ENCODE measurements around the gene DCUN1D4.

Gene DCUN1D4

DNA sequence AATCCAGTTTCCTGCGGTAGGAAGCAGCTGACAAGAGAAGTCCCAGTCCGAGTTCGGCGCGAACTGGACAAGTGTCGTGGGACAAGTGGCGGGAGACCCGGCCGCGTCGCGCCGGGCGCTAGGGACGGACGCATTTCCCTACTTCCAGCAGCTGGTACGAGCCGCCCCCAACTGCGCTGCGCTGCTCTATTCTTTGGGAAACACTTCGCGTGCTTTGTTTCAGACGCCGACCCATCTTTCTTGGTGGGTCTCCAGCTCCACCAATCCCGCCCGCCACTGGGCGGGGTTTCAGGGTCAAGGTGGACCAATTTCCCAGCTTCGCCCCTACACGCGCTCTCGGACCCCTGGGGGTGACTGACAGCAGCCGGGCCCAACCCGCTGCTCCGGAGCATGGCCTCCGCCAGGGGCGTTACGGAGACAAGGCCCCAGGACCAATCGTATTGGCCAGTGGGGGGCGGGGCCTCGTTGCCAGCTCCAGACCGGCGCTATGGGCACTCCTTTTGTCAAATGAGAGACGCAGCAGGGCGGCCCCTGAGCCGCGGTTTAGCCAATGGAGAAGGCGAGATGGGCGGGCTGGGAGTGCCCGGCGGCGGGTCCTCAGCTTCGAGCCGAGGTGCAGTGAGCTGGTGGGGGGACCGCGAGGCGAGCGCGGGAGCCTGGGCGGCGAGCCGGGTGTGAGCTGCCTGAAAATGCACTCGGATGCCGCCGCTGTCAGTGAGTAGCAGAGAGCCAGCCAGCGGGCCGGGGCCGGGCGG is at the start of gene DCUN1D4:
DCUN1D4 (plus strand) TSS at position 600 of the 755 bp plus-strand sequence; CDS start at position 690, 90 bp downstream.
- DNase-seq (ENCODE audit: low spot score) = peak; percentile 100
- peak within 1 kb of the TSS; percentile 95 for H3K4me3 Mint-ChIP-seq
- peak within 1 kb of the TSS; percentile 98 for H3K27ac Mint-ChIP-seq
- peaks cover 16% of the 10 kb centered on the region for H3K4me1 Mint-ChIP-seq (ENCODE audit: low read depth)
- peaks cover 1% of the 10 kb centered on the region for H3K36me3 Mint-ChIP-seq (ENCODE audit: low read depth)
- H3K27me3 Mint-ChIP-seq (ENCODE audit: low read depth) = peaks cover 5% of the 10 kb centered on the region
- H3K9me3 Mint-ChIP-seq = no peaks in the 10 kb centered on the region

DNA sequence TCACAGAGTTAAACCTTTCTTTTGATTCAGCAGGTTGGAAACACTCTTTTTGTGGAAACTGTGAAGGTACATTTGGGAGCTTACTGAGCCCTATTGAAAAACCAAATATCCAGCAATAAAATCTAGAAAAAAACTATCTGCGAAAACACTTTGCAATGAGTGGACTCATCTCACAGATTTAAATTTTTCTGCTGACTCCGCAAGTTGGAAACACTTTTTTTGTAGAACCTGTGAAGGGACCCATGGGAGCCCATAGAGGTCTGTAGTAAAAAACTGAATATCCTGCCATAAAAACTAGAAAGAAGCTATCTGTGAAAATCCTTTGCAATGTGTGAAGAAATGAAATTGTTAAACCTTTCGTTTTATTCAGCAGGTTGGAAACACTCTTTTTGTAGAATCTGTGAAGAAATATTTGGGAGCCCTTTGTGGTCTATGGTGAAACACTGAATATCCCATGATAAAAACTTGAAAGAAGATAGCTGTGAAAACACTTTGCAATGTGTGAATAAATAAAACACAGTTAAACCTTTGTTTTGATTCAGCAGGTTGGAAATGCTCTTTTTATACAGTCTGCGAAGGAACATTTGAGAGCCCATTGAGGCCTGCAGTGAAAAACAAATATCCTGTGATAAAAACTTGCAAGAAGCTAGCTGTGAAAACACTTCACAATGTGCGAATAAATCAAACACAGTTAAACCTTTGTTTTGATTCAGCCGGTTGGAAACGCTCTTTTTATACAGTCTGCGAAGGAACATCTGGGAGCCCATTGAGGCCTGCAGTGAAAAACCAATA is 22.3 kb upstream of the DCUN1D4 start:
- Mint-ChIP-seq H3K27ac (no peak overlapping the region), H3K9me3 (peaks cover 26% of the 10 kb centered on the region), H3K27me3 (ENCODE audit: low read depth) (no peaks in the 10 kb centered on the region), H3K36me3 (ENCODE audit: low read depth) (no peaks in the 10 kb centered on the region), H3K4me3 (no peak overlapping the region), H3K4me1 (ENCODE audit: low read depth) (no peaks in the 10 kb centered on the region)
- DNase-seq (ENCODE audit: low spot score) = no peak

DNA sequence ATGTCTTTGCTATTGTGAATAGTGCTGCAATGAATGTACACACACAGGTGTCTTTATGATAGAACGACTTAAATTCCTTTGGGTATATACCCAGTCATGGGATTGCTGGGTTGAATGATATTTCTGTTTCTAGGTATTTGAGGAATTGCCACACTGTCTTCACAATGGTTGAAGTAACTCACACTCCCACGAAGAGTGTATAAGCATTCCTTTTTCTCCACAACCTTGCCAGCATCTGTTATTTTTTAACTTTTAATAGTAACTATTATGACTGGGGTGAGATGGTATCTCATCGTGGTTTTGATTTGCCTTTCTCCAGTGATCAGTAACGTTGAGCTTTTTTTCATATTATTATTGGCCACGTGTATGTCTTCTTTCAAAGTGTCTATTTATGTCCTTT is 17.6 kb upstream of the DCUN1D4 start:
- Mint-ChIP-seq H3K9me3 (peaks cover 9% of the 10 kb centered on the region), H3K4me1 (ENCODE audit: low read depth) (no peaks in the 10 kb centered on the region), H3K36me3 (ENCODE audit: low read depth) (no peaks in the 10 kb centered on the region), H3K4me3 (no peak overlapping the region), H3K27me3 (ENCODE audit: low read depth) (peaks cover 2% of the 10 kb centered on the region), H3K27ac (no peak overlapping the region)
- no peak for DNase-seq (ENCODE audit: low spot score)

DNA sequence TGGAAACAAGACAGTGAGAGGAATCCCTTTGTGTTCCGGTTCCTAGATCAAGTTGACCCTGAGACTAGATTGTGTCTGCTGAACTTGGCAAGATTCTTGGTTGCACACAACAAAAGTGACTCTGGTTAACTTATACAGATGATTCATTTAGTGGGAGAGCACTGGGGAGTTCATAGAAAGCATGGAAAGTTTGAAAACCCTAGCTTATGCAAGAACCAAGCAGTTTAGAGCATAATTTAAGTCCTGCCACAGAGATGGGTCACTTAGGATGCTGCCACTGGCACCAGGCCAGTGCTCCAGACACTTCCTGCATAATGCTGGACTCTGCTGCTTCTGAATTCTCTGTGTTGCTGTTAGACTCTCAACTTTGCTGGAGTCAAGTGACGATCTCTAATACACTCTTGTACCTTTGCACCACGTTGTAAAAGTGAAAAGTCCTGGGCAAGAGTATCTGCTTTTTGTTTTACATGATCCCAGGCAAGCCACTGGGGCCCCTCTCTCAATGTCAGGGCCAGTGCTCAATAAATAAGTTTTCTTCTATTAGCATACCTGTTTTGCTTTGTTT is 12.7 kb upstream of the DCUN1D4 start:
- Mint-ChIP-seq H3K27ac (no peak overlapping the region), H3K9me3 (no peaks in the 10 kb centered on the region), H3K4me1 (ENCODE audit: low read depth) (no peaks in the 10 kb centered on the region), H3K4me3 (no peak overlapping the region), H3K36me3 (ENCODE audit: low read depth) (no peaks in the 10 kb centered on the region), H3K27me3 (ENCODE audit: low read depth) (peaks cover 2% of the 10 kb centered on the region)
- DNase-seq (ENCODE audit: low spot score) = no peak

DNA sequence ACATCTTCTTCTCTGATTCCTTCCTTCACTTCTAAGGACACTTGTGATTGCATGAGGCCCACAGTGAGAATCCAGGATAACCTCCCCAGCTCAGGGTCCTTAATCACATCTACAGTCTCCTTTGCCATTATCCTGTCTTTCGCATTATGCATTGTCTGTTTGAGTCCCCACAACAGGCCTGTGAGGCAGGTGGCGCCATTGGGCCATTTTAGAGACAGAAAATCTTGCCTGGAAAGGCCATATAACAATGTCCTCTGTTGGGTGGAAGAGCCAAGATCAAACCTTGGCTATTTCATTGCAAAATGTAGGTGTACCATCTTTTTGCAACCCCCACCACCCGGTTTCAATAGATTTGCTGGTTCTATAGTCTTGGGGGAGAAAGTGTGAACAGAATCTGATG is 11.8 kb upstream of the DCUN1D4 start:
- H3K9me3 Mint-ChIP-seq = no peaks in the 10 kb centered on the region
- no peaks in the 10 kb centered on the region for H3K4me1 Mint-ChIP-seq (ENCODE audit: low read depth)
- H3K27ac Mint-ChIP-seq = no peak overlapping the region
- peak; percentile 24 for DNase-seq (ENCODE audit: low spot score)
- no peak overlapping the region for H3K4me3 Mint-ChIP-seq
- H3K36me3 Mint-ChIP-seq (ENCODE audit: low read depth) = no peaks in the 10 kb centered on the region
- H3K27me3 Mint-ChIP-seq (ENCODE audit: low read depth) = peaks cover 2% of the 10 kb centered on the region

DNA sequence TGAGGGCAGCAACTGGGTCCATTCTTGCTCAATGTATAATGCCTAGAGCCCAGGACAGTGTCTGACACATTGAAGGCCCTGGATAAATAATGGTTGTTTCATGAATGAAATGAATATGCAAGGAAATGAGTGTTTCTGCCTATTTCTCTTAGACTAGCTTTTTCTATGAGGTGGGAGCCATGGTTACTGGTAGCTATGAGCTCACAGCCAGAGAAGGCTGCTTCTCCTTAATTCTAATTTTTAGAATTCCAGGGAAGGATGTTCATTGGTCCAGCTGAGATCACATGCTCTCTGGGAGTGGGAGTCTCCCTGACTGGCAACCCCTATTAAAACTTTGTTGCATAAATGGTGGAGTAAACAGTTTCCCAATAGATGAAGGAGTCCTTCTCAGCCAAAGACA is 9.7 kb upstream of the DCUN1D4 start:
- Mint-ChIP-seq H3K36me3 (ENCODE audit: low read depth) (no peaks in the 10 kb centered on the region), H3K9me3 (no peaks in the 10 kb centered on the region), H3K27me3 (ENCODE audit: low read depth) (peaks cover under 1% of the 10 kb centered on the region), H3K27ac (no peak overlapping the region), H3K4me3 (no peak overlapping the region), H3K4me1 (ENCODE audit: low read depth) (no peaks in the 10 kb centered on the region)
- no peak for DNase-seq (ENCODE audit: low spot score)

DNA sequence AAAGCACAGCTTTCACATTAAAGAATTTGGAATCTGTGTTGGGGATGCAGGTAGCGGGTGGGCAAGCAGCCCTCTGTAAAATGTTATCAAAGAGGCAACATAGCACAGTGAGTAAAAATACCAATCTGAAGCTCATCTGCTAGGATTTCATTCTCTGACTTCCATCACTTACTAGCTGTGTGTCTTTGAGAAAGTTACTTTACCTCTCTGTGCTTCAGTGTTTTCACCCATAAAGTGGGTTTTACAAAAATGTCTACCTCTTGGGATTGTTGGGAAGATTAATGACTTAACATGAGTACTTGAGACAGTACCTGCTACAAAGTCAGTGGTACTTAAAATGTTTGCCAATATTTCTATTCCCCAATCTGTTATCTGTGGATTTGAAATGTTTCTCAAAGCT is 7.9 kb upstream of the DCUN1D4 start:
- H3K4me3 Mint-ChIP-seq = no peak overlapping the region
- no peak overlapping the region for H3K27ac Mint-ChIP-seq
- no peak for DNase-seq (ENCODE audit: low spot score)
- no peaks in the 10 kb centered on the region for H3K36me3 Mint-ChIP-seq (ENCODE audit: low read depth)
- H3K27me3 Mint-ChIP-seq (ENCODE audit: low read depth) = peaks cover 5% of the 10 kb centered on the region
- no peaks in the 10 kb centered on the region for H3K4me1 Mint-ChIP-seq (ENCODE audit: low read depth)
- no peaks in the 10 kb centered on the region for H3K9me3 Mint-ChIP-seq

DNA sequence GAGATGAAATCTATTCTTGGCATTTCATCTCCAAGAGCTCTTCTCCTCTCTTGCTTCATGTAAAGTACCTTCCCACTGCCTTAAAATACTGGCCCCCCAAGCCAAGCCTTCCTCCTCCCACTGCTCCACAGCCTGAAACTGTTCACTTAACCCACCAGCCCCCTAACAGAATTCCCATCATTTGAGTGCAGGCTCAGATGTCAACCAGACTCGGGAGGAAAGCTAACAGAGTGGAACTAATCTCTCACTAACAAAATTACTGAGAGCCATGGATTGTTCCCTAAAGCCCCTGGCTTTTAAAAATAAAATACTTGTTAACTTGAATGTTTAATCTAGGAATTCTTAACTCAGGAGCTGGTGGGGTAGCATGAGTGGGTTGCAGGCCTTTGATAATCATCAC is 7.1 kb upstream of the DCUN1D4 start:
- Mint-ChIP-seq H3K27ac (no peak overlapping the region), H3K4me3 (no peak overlapping the region), H3K36me3 (ENCODE audit: low read depth) (no peaks in the 10 kb centered on the region), H3K9me3 (no peaks in the 10 kb centered on the region), H3K4me1 (ENCODE audit: low read depth) (no peaks in the 10 kb centered on the region), H3K27me3 (ENCODE audit: low read depth) (peaks cover 5% of the 10 kb centered on the region)
- no peak for DNase-seq (ENCODE audit: low spot score)

DNA sequence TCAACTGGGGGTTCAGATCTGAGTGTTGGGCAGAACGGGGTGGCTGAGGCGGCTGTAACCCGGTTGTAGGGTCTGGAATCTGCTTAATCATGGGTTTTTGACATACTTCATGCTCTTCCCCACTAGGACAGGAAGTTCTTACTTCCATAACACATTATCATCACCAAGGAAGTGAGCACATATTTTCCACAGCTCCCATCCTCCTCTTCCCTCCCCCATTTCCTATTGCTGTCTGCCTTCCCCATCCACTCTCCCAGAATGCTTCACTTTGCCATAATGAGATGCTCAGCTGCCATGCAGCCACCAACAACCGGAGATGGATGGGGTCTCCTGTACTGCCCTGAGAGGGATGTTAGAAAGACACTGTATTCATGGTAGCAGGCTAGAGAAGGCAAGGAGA is 6.4 kb upstream of the DCUN1D4 start:
- no peaks in the 10 kb centered on the region for H3K36me3 Mint-ChIP-seq (ENCODE audit: low read depth)
- no peak for DNase-seq (ENCODE audit: low spot score)
- H3K27ac Mint-ChIP-seq = no peak overlapping the region

DNA sequence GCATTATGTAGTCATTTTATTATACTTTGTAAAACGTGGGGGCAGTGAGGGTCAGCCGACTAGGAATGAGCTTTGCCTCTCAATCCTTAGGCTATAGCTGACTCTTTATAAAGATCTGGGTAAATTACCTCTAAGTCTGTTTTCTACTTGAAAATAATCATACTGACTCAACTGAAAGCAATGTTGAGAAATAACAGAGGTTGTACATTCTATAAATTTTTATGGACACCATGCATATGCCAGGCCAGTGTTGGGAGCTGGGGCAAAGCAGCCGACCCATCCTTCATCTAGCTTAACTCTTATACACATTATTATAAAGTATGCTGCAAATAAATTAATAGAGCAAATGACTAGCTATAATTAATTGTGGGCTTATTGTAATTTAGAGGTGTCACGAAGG is 2.2 kb upstream of the DCUN1D4 start:
- Mint-ChIP-seq H3K27ac (no peak overlapping the region), H3K27me3 (ENCODE audit: low read depth) (peaks cover 5% of the 10 kb centered on the region), H3K4me1 (ENCODE audit: low read depth) (peaks cover 10% of the 10 kb centered on the region), H3K36me3 (ENCODE audit: low read depth) (no peaks in the 10 kb centered on the region), H3K4me3 (no peak overlapping the region), H3K9me3 (no peaks in the 10 kb centered on the region)
- DNase-seq (ENCODE audit: low spot score) = no peak

More for the DNA sequence above, 6.4 kb upstream of the DCUN1D4 start:
- Mint-ChIP-seq H3K9me3 (no peaks in the 10 kb centered on the region), H3K4me3 (no peak overlapping the region), H3K4me1 (ENCODE audit: low read depth) (no peaks in the 10 kb centered on the region), H3K27me3 (ENCODE audit: low read depth) (peaks cover 5% of the 10 kb centered on the region)

DNA sequence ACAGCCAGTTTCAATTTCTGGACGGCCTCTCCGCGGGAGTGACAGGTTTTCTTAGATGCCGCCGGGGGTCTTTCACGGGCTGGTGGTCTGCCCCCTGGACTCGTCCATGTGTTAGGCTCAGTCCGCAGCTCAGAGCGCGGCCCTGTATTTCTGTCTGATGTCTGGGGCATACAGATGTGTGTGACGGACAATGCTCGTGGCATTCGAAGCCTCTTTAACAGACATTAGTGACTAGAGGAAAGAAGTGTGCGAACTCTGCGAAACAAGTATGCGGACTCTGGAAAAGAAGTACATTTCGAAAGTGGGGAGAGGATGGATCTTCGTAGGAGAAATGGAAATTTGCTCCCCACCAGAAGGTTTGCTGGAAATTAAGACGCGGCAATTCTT is 793 bp upstream of the DCUN1D4 start:
- H3K9me3 Mint-ChIP-seq = no peaks in the 10 kb centered on the region
- no peak for DNase-seq (ENCODE audit: low spot score)

DNA sequence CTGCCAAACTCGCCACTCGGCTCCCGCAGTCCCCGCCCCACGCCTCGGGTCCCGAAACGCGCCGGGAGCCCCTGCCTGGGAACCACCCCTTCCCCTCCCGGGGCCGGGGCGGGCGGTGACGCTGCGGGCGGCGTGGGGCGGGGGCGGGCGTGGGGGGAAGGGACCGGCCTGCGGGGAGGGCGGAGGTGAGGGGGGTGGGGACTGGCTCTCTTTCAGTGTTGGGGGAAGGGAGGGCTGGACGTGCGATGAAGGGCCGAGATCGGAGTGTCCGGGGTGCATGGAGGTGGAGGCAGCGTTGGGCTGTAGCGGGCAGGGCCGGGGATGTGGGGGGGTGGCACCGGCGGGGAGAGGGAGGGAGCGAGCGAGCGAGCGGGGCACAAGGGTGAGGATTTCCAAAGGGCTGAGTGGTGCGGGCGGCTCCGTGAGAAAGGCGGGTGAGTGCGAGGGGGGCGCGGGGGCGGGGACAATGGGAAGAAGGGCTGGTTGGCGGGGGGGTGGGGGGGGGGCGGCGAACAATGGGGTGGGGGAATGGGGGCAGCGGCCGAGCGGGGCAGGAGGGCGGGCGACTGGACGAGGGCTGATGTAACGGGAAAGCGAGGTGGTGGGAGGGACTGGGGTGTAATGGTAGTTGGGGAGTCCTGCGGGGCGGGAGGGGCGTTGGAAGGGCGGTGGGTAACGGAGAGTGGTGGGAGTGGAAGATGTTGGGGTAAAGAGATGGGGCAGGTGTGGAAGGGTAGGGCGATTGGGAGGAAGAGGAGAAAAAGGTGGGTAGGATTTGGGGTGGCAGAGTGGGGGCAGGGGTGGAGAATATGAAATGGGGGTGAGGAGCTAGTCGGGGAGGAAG is 578 bp downstream of the DCUN1D4 start:
- DNase-seq (ENCODE audit: low spot score) = no peak
- Mint-ChIP-seq H3K36me3 (ENCODE audit: low read depth) (peaks cover 5% of the 10 kb centered on the region), H3K27me3 (ENCODE audit: low read depth) (peaks cover 5% of the 10 kb centered on the region), H3K9me3 (no peaks in the 10 kb centered on the region), H3K4me3 (peak overlapping the region; percentile 95), H3K4me1 (ENCODE audit: low read depth) (peaks cover 17% of the 10 kb centered on the region), H3K27ac (peak overlapping the region; percentile 98)

More for the DNA sequence above, 793 bp upstream of the DCUN1D4 start:
- Mint-ChIP-seq H3K36me3 (ENCODE audit: low read depth) (no peaks in the 10 kb centered on the region), H3K4me1 (ENCODE audit: low read depth) (peaks cover 15% of the 10 kb centered on the region), H3K27ac (peak overlapping the region; percentile 98), H3K27me3 (ENCODE audit: low read depth) (peaks cover 5% of the 10 kb centered on the region), H3K4me3 (peak overlapping the region; percentile 95)

DNA sequence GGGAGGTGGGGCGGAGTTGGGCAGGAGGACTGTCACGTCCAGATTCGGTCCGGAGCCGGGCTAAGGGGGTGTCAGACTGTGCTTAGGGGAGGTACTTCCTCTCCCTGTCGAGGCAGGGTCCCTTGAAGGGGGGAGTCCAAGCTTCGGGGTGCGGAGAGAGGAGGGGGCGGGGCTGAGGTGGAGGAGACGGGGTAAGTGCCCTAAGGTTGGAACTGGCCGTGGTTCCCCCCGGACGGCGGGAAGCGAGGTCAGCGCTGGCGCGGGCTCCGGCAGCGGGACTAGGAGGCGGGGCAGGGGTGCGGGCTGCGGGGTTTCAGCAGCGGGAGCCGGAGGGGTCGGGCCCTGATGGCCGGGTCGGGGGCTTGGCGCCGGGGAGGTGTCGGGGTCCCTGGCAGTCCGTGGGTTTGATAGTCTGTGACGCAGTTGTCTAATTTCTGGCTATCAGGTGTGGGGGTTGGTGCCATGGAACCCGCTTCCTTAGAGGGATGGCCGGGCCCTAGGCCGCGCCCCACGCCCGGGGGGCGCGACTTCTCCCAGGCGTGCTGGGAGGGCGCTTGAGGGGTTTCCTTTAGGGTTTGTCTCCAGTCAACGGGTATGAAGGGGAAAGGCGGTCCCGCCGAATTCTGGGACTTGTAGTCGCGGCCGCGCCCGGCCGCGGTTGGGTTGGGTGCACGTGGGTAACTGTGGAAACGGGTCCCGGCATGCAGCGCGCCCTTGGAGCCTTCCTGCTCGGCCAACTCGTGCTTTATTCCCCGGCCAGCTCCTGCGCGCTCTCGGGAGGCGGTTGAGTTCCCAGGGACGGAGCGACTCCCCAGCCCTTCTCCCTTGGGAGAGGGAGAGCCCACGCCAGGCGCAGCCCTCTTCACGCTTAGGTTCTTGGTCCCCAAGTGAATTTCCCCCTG is 1.5 kb downstream of the DCUN1D4 start:
- Mint-ChIP-seq H3K36me3 (ENCODE audit: low read depth) (peaks cover 8% of the 10 kb centered on the region), H3K4me1 (ENCODE audit: low read depth) (peaks cover 17% of the 10 kb centered on the region), H3K27ac (peak overlapping the region; percentile 89), H3K27me3 (ENCODE audit: low read depth) (peaks cover 3% of the 10 kb centered on the region), H3K9me3 (no peaks in the 10 kb centered on the region), H3K4me3 (peak overlapping the region; percentile 86)
- DNase-seq (ENCODE audit: low spot score) = peak; percentile 80

All from T-helper 2 cell treated with Interferon-gamma antibody and Interleukin-4, amounts not matched to agents 5 μg/mL and 100 μg/mL, for 36 hours (primary cell).